Testis (tissue), 2 donors: ENCODE data around the gene MAP7D1.

Source experiments
- POLR2A ChIP-seq: fragments of 450-650 bp; IDR thresholded peaks from one replicate; pipeline ENCODE4 v1.6.1; 2017; ENCODE audit warnings: antibody characterized with exemption, mild to moderate bottlenecking, moderate library complexity
- TF ChIP-seq, protein P1 (sequence below), 3 experiments: fragments of 450-650 bp in 2 of 3; fragments of 200-600 bp in 1 of 3; sonication (generic) in 1 of 3; IDR thresholded peaks; one replicate each; pipeline ENCODE4 v1.5.1; 2016 to 2019; ENCODE audit warnings: antibody characterized with exemption in 3 of 3, mild to moderate bottlenecking in 2 of 3, moderate library complexity in 1 of 3

DNA sequence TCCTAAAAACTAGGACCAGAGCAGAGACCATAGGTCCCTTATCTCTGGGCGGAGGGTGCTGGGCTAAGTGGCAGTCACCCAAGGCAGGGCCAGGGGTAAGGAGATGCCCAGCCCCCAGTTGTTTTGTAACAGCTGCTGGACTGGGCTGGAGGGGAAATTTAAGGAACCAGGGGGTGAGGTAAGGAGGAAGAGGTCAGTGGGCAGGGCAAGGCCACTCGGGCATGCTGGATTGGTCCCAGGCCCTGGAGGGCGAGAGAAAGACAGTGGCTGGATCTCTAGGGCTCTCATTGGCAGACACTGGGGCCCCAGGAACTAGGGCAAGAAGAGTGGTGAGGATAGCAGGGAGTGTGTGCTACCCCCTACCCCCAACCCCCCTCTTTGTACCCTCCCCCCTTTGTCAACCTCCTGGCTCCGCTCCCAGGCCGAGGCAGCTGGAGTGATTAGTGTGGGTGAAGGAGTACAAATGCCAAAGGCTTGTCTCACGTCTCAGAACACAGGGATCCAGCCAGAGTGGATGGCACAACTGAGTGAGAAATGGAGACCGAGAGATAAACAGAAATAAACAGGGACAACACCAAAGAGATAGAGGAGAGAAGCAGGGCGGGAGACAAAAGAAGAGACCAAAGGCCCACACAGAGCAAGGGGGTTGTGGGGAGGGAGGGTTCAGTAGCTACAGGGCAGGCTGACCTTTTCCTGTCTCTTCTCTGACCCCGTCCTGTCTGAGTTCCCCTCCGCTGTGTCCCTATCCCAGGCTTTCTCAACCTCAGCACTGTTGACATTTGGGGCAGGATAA lies 47.8 kb downstream of the MAP7D1 start:
- TF ChIP-seq, protein P1, sequence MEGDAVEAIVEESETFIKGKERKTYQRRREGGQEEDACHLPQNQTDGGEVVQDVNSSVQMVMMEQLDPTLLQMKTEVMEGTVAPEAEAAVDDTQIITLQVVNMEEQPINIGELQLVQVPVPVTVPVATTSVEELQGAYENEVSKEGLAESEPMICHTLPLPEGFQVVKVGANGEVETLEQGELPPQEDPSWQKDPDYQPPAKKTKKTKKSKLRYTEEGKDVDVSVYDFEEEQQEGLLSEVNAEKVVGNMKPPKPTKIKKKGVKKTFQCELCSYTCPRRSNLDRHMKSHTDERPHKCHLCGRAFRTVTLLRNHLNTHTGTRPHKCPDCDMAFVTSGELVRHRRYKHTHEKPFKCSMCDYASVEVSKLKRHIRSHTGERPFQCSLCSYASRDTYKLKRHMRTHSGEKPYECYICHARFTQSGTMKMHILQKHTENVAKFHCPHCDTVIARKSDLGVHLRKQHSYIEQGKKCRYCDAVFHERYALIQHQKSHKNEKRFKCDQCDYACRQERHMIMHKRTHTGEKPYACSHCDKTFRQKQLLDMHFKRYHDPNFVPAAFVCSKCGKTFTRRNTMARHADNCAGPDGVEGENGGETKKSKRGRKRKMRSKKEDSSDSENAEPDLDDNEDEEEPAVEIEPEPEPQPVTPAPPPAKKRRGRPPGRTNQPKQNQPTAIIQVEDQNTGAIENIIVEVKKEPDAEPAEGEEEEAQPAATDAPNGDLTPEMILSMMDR (IDR thresholded peaks at IDR 0.05), result no peak
- no peak for TF ChIP-seq POLR2A
